K562 (cell line): ENCODE measurements around the gene ZFYVE27. TPM values are rescaled to one million over a fixed set of nuclear protein-coding genes. Genes with fewer than 3 reads are reported as not detected.

Experiments used
- ASH1L ChIP-seq: fragments of 450-650 bp; IDR thresholded peaks from 2 replicates; pipeline ENCODE4 v1.6.1; 2018; ENCODE audit warnings: borderline replicate concordance, mild to moderate bottlenecking, low read depth; ENCODE audit not compliant: partially characterized antibody
- CHD4 ChIP-seq: fragments of 200-600 bp; sonication (generic); IDR thresholded peaks from 3 replicates; pipeline ENCODE4 v1.6.1; 2012; ENCODE audit warnings: low read depth, mild to moderate bottlenecking, mixed read lengths, low read length, inconsistent platforms; ENCODE audit not compliant: insufficient read depth, insufficient replicate concordance, poor library complexity, severe bottlenecking
- E2F3 ChIP-seq: fragments of 250-450 bp; sonication (Bioruptor Pico); IDR thresholded peaks from 2 replicates; pipeline ENCODE4 v1.4.0; 2020; ENCODE audit warnings: mild to moderate bottlenecking
- GABPB1 ChIP-seq: sonication (generic); formaldehyde crosslinking; IDR thresholded peaks from 2 replicates; pipeline ENCODE4 v1.8.0; 2022; ENCODE audit warnings: mild to moderate bottlenecking, missing genetic modification reagents
- GTF2A2 ChIP-seq: IDR thresholded peaks from 2 replicates; pipeline ENCODE4 v1.6.1; 2016; ENCODE audit warnings: mild to moderate bottlenecking, missing genetic modification characterization, missing compliant biosample characterization
- KDM1A ChIP-seq, 2 experiments: fragments of 450-650 bp; IDR thresholded peaks; 2 replicates each; pipeline ENCODE4 v1.6.1; 2016; ENCODE audit warnings: mild to moderate bottlenecking in 2 of 2
- KLF1 ChIP-seq: fragments of 450-650 bp; IDR thresholded peaks from 2 replicates; pipeline ENCODE4 v1.6.1; 2016; ENCODE audit warnings: missing genetic modification characterization, missing compliant biosample characterization
- MTF1 ChIP-seq: fragments of 250-450 bp; sonication (Bioruptor Pico); IDR thresholded peaks from 2 replicates; pipeline ENCODE4 v1.9.0; 2021; ENCODE audit warnings: moderate library complexity, mild to moderate bottlenecking, inconsistent platforms, borderline replicate concordance
- NELFE ChIP-seq: IDR thresholded peaks from 2 replicates; pipeline ENCODE4 v1.6.1; 2011; ENCODE audit warnings: mild to moderate bottlenecking; ENCODE audit not compliant: insufficient read depth, insufficient read length
- NFATC3 ChIP-seq: fragments of 450-650 bp; IDR thresholded peaks from 2 replicates; pipeline ENCODE4 v1.6.1; 2017; ENCODE audit warnings: mild to moderate bottlenecking
- NUFIP1 ChIP-seq: fragments of 450-650 bp; IDR thresholded peaks from 2 replicates; pipeline ENCODE4 v1.6.1; 2018; ENCODE audit not compliant: partially characterized antibody
- OTX1 ChIP-seq: fragments of 450-650 bp; formaldehyde crosslinking; IDR thresholded peaks from 2 replicates; pipeline ENCODE4 v1.4.0; 2022; ENCODE audit warnings: mild to moderate bottlenecking
- POLR3G ChIP-seq: IDR thresholded peaks from 2 replicates; pipeline ENCODE4 v1.6.1; 2011; ENCODE audit not compliant: insufficient read length, insufficient replicate concordance; ENCODE audit errors: extremely low read depth
- SMAD1 ChIP-seq: fragments of 150-350 bp; IDR thresholded peaks from 2 replicates; pipeline ENCODE4 v1.6.1; 2014; ENCODE audit warnings: low read length, low read depth; ENCODE audit not compliant: partially characterized antibody
- SNRNP70 ChIP-seq: fragments of 200-400 bp; formaldehyde crosslinking; optimal IDR thresholded peaks from 2 replicates; pipeline ENCODE3; 2017; ENCODE audit warnings: low read depth, low read length
- TEAD1 ChIP-seq, 2 experiments: fragments of 450-650 bp in 1 of 2; sonication (generic) in 1 of 2; formaldehyde crosslinking; IDR thresholded peaks; 2 replicates each; pipeline versions ENCODE4 v1.4.0 to v1.8.0; 2020 to 2022; ENCODE audit warnings: mild to moderate bottlenecking in 2 of 2, missing genetic modification reagents in 1 of 2
- ZNF445 ChIP-seq: fragments of 250-450 bp; sonication (Bioruptor Pico); IDR thresholded peaks from 2 replicates; pipeline ENCODE4 v1.4.0; 2020; ENCODE audit warnings: low read depth, mild to moderate bottlenecking, moderate library complexity
- ZNF77 ChIP-seq: fragments of 250-450 bp; sonication (Bioruptor Pico); IDR thresholded peaks from 2 replicates; pipeline ENCODE4 v1.5.0; 2020
- ZNF780A ChIP-seq: fragments of 250-450 bp; sonication (Bioruptor Pico); IDR thresholded peaks from 2 replicates; pipeline ENCODE4 v1.5.0; 2021; ENCODE audit warnings: mild to moderate bottlenecking
- polyA plus RNA-seq, 8 experiments: library from polyadenylated mRNA; depleted of rRNA in 4 of 8; stranded (reverse) in 5 of 8; unstranded in 3 of 8; fragments of >200 nt; fragmentation: Nextera tagmentation in 2 of 8; fragmentation: Illumina TruSeq in 1 of 8; extraction: Ambion mirVana in 2 of 8; extraction: Trizol in 1 of 8; gene quantifications; 2 replicates each; pipeline versions ENCODE4 v1.2.1 to v1.2.3, GENCODE V29; 2011 to 2014; ENCODE audit warnings: inconsistent platforms in 1 of 8, missing spikeins in 1 of 8
- total RNA-seq, 7 experiments: library from RNA; depleted of rRNA in 6 of 7; stranded (reverse); fragments of >200 nt in 6 of 7; fragmentation: Illumina TruSeq in 2 of 7; extraction: Trizol in 2 of 7; gene quantifications; 2 replicates each; pipeline versions ENCODE4 v1.2.1 to v1.2.3, GENCODE V29; 2011 to 2021; ENCODE audit warnings: low replicate concordance in 1 of 7
- TF ChIP-seq, protein P1 (sequence below): fragments of 250-450 bp; sonication (Bioruptor Pico); IDR thresholded peaks from 2 replicates; pipeline ENCODE4 v1.5.0; 2020; ENCODE audit warnings: mild to moderate bottlenecking, borderline replicate concordance
- TF ChIP-seq, protein P2 (sequence below): sonication (generic); formaldehyde crosslinking; IDR thresholded peaks from 2 replicates; pipeline ENCODE4 v1.8.1; 2023; ENCODE audit warnings: mild to moderate bottlenecking, missing genetic modification reagents
- TF ChIP-seq, protein P3 (sequence below): sonication (generic); formaldehyde crosslinking; IDR thresholded peaks from 2 replicates; pipeline ENCODE4 v1.8.0; 2022; ENCODE audit warnings: mild to moderate bottlenecking, missing genetic modification reagents, borderline replicate concordance
- TF ChIP-seq, protein P4 (sequence below): fragments of 250-450 bp; sonication (Bioruptor Pico); IDR thresholded peaks from 2 replicates; pipeline ENCODE4 v1.5.1; 2021; ENCODE audit warnings: mild to moderate bottlenecking

ZFYVE27 gene
- total and polyA plus RNA-seq, 9 of the 15 experiments (the other 6 are each of a cell fraction or from before 2014, with no cell fraction given): 0.81 to 21.9 (median 15.3) TPM

DNA sequence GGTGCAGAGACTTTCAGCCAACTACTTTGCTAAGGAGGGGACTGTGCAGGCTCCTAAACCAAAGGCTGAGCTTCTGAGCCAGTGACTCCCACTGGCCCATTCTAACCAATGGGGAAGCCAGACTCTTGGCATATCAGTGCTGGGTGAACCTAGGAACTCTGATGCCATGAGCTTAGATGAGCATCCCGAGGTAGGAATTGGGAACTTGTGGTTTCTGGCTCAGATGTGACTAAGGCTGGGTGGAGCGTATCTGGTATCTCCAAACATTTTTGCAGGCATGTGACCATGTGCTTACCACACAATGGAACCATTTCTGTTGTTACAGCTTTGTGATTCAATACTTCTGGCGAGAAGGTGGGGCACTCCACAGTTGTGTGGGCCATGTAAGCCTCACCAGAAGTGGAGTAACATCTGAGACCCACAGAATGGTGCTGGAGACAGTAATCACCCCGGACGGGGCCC is 47.3 kb upstream of the ZFYVE27 start (continued):
- TF ChIP-seq, protein P1, sequence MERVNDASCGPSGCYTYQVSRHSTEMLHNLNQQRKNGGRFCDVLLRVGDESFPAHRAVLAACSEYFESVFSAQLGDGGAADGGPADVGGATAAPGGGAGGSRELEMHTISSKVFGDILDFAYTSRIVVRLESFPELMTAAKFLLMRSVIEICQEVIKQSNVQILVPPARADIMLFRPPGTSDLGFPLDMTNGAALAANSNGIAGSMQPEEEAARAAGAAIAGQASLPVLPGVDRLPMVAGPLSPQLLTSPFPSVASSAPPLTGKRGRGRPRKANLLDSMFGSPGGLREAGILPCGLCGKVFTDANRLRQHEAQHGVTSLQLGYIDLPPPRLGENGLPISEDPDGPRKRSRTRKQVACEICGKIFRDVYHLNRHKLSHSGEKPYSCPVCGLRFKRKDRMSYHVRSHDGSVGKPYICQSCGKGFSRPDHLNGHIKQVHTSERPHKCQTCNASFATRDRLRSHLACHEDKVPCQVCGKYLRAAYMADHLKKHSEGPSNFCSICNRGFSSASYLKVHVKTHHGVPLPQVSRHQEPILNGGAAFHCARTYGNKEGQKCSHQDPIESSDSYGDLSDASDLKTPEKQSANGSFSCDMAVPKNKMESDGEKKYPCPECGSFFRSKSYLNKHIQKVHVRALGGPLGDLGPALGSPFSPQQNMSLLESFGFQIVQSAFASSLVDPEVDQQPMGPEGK (CRISPR knock-in tag): no peak
- TF ChIP-seq KDM1A (IDR thresholded peaks at IDR 0.05): no peak
- no peak for TF ChIP-seq GTF2A2 (tag)
- TF ChIP-seq ASH1L: no peak
- TF ChIP-seq, protein P2, sequence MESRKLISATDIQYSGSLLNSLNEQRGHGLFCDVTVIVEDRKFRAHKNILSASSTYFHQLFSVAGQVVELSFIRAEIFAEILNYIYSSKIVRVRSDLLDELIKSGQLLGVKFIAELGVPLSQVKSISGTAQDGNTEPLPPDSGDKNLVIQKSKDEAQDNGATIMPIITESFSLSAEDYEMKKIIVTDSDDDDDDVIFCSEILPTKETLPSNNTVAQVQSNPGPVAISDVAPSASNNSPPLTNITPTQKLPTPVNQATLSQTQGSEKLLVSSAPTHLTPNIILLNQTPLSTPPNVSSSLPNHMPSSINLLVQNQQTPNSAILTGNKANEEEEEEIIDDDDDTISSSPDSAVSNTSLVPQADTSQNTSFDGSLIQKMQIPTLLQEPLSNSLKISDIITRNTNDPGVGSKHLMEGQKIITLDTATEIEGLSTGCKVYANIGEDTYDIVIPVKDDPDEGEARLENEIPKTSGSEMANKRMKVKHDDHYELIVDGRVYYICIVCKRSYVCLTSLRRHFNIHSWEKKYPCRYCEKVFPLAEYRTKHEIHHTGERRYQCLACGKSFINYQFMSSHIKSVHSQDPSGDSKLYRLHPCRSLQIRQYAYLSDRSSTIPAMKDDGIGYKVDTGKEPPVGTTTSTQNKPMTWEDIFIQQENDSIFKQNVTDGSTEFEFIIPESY (CRISPR knock-in tag): no peak
- TF ChIP-seq NFATC3: no peak
- TF ChIP-seq E2F3 (CRISPR knock-in tag): no peak
- TF ChIP-seq POLR3G: no peak
- TF ChIP-seq ZNF77 (CRISPR knock-in tag): no peak
- no peak for TF ChIP-seq OTX1 (CRISPR knock-in tag)
- TF ChIP-seq CHD4: no peak
- TF ChIP-seq NELFE: no peak
- TF ChIP-seq, protein P3, sequence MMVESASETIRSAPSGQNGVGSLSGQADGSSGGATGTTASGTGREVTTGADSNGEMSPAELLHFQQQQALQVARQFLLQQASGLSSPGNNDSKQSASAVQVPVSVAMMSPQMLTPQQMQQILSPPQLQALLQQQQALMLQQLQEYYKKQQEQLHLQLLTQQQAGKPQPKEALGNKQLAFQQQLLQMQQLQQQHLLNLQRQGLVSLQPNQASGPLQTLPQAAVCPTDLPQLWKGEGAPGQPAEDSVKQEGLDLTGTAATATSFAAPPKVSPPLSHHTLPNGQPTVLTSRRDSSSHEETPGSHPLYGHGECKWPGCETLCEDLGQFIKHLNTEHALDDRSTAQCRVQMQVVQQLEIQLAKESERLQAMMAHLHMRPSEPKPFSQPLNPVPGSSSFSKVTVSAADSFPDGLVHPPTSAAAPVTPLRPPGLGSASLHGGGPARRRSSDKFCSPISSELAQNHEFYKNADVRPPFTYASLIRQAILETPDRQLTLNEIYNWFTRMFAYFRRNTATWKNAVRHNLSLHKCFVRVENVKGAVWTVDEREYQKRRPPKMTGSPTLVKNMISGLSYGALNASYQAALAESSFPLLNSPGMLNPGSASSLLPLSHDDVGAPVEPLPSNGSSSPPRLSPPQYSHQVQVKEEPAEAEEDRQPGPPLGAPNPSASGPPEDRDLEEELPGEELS (CRISPR knock-in tag): no peak
- TF ChIP-seq GABPB1 (CRISPR knock-in tag): no peak
- no peak for TF ChIP-seq SNRNP70
- TF ChIP-seq KLF1 (tag): no peak
- TF ChIP-seq MTF1 (CRISPR knock-in tag): no peak
- TF ChIP-seq ZNF780A (CRISPR knock-in tag): no peak
- TF ChIP-seq ZNF445 (CRISPR knock-in tag): no peak
- TF ChIP-seq, protein P4, sequence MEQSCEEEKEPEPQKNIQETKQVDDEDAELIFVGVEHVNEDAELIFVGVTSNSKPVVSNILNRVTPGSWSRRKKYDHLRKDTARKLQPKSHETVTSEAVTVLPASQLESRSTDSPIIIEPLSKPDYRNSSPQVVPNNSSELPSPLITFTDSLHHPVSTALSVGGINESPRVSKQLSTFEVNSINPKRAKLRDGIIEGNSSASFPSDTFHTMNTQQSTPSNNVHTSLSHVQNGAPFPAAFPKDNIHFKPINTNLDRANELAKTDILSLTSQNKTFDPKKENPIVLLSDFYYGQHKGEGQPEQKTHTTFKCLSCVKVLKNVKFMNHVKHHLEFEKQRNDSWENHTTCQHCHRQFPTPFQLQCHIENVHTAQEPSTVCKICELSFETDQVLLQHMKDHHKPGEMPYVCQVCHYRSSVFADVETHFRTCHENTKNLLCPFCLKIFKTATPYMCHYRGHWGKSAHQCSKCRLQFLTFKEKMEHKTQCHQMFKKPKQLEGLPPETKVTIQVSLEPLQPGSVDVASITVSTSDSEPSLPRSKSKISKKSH (CRISPR knock-in tag): no peak
- TF ChIP-seq SMAD1: no peak
- TF ChIP-seq NUFIP1: no peak
- TF ChIP-seq TEAD1 (CRISPR knock-in tag; IDR thresholded peaks at IDR 0.05): peak in 1 of 2 experiments; percentile 84; a peak in 2 of 4 replicates
